HG02885 (cell line): ENCODE measurements around the gene BRD4.

ENCODE experiments used
- ATAC-seq: cut with Tn5 transposase; IDR thresholded peaks from one replicate; pipeline ENCODE4 v1.9.1; 2021; ENCODE audit warnings: mild to moderate bottlenecking; ENCODE audit not compliant: unreplicated experiment, poor library complexity

The BRD4 gene

GRCh38 chr19:15317392-15318071 lies 14.8 kb downstream of the BRD4 start:
- ATAC-seq: no peak

- no peak for ATAC-seq
These were observed 15.8 kb downstream of the BRD4 start for GRCh38 chr19:15316498-15316897.

- no peak for ATAC-seq
These were observed 17.2 kb downstream of the BRD4 start for GRCh38 chr19:15315101-15315500.

GRCh38 chr19:15313649-15314279 lies 18.6 kb downstream of the BRD4 start:
- no peak for ATAC-seq

- ATAC-seq: no peak
These were observed 25.2 kb downstream of the BRD4 start for GRCh38 chr19:15307169-15307568.

GRCh38 chr19:15305582-15306334 lies 26.6 kb downstream of the BRD4 start:
- no peak for ATAC-seq

- ATAC-seq: no peak
These were observed 28.1 kb downstream of the BRD4 start for GRCh38 chr19:15304140-15304705.

- ATAC-seq: no peak
These were observed 29.1 kb downstream of the BRD4 start for GRCh38 chr19:15303105-15303780.

- ATAC-seq: no peak
These were observed 31.7 kb downstream of the BRD4 start for GRCh38 chr19:15300533-15301197.

GRCh38 chr19:15299568-15300409 lies 32.5 kb downstream of the BRD4 start:
- no peak for ATAC-seq

- no peak for ATAC-seq
These were observed 33.3 kb downstream of the BRD4 start for GRCh38 chr19:15298847-15299567.

- no peak for ATAC-seq
These were observed 34.7 kb downstream of the BRD4 start for GRCh38 chr19:15297416-15298224.

GRCh38 chr19:15296841-15297415 lies 35.4 kb downstream of the BRD4 start:
- no peak for ATAC-seq

- ATAC-seq: no peak
These were observed 36.0 kb downstream of the BRD4 start for GRCh38 chr19:15296353-15296752.

- no peak for ATAC-seq
These were observed 37.8 kb downstream of the BRD4 start for GRCh38 chr19:15294561-15294990.

GRCh38 chr19:15293781-15294491 lies 38.4 kb downstream of the BRD4 start:
- no peak for ATAC-seq
